K562 (cell line): ENCODE measurements around the gene PPL. TPM values are rescaled to one million over a fixed set of nuclear protein-coding genes. Genes with fewer than 3 reads are reported as not detected.
"Not testable (repeated sequence)": the region's sequence is repeated elsewhere in the genome, so short reads cannot be mapped to it uniquely, and the experiment has no call there.

ENCODE experiments used
- ATAC-seq: fragments of 200-7000 bp; cut with Tn5 transposase; 3 replicates; pipeline ENCODE4 v1.9.1; 2020; ENCODE audit warnings: moderate library complexity
- BruUV-seq: library from RNA; stranded (reverse); fragments of 400-500 nt; replicated peaks from 2 replicates; lab custom pipeline; 2021; lab: Mats Ljungman, UMichigan
- CTCF ChIA-PET: fragments of 300-600 bp; formaldehyde crosslinking; extraction: SDS; loops from one replicate; lab custom pipeline; 2021; ENCODE audit warnings: low intra/inter-chr PET ratio; lab: Yijun Ruan, JAX
- POLR2A ChIA-PET: fragments of 300-600, 350-650 bp; sonication (Branson Sonifier 250); formaldehyde crosslinking; extraction: SDS; loops from one replicate; lab custom pipeline; 2021; ENCODE audit warnings: antibody characterized with exemption, inconsistent platforms; lab: Yijun Ruan, JAX
- DNase-seq, 4 experiments: peaks; one replicate each; pipeline versions ENCODE4 v3.0.0 to v3.0.0-alpha.2; 2011 to 2018; ENCODE audit warnings: low spot score in 3 of 4, mixed read lengths in 3 of 4; ENCODE audit errors: extremely low read depth in 1 of 4
- FAIRE-seq: peaks from 2 replicates; lab custom pipeline; 2011; peaks lifted over from hg19 to GRCh38; lab: Jason Lieb, UNC
- H2AFZ ChIP-seq: 2 replicates; pipeline ENCODE4 v1.6.0; 2011; ENCODE audit warnings: low read depth, low read length, control low read depth, inconsistent platforms
- H3K27ac ChIP-seq: fragments of 200-600 bp; 3 replicates; pipeline ENCODE4 v1.8.0; 2011; ENCODE audit warnings: low read depth, mild to moderate bottlenecking, control low read depth, inconsistent platforms, low read length, moderate library complexity, mixed read lengths; ENCODE audit errors: extremely low read depth
- H3K27me3 ChIP-seq, 2 experiments: fragments of 300-600 bp in 1 of 2; 2 replicates in 1 of 2; 3 replicates in 1 of 2; pipeline versions ENCODE4 v1.6.0 to v1.8.0; 2011; ENCODE audit warnings: inconsistent platforms in 2 of 2, low read length in 2 of 2, mild to moderate bottlenecking in 1 of 2, mixed read lengths in 1 of 2, moderate library complexity in 1 of 2; ENCODE audit not compliant: control insufficient read depth in 2 of 2, insufficient read depth in 2 of 2
- H3K36me3 ChIP-seq: fragments of 300-600 bp; 3 replicates; pipeline ENCODE4 v1.8.0; 2011; ENCODE audit warnings: mild to moderate bottlenecking, low read length, inconsistent platforms; ENCODE audit not compliant: control insufficient read depth, insufficient read depth
- H3K4me1 ChIP-seq, 2 experiments: fragments of 200-600 bp in 1 of 2; replicated peaks in 1 of 2; 2 replicates in 1 of 2; 3 replicates in 1 of 2; pipeline versions ENCODE4 v1.5.1 to v1.8.0; 2011; ENCODE audit warnings: inconsistent platforms in 2 of 2, low read length in 2 of 2, mild to moderate bottlenecking in 1 of 2, mixed read lengths in 1 of 2, moderate library complexity in 1 of 2; ENCODE audit not compliant: control insufficient read depth in 2 of 2, insufficient read depth in 2 of 2
- H3K4me2 ChIP-seq: 2 replicates; pipeline ENCODE4 v1.6.1; 2011; ENCODE audit warnings: low read length, control low read depth, inconsistent platforms, mixed read lengths; ENCODE audit not compliant: insufficient read depth
- H3K4me3 ChIP-seq: fragments of 200-600 bp; sonication (generic), shearing (Covaris generic); 2 replicates; pipeline ENCODE4 v1.5.1; 2016; ENCODE audit warnings: control low read depth, inconsistent platforms
- H3K79me2 ChIP-seq: fragments of 200-600 bp; 3 replicates; pipeline ENCODE4 v1.8.0; 2011; ENCODE audit warnings: low read length, inconsistent platforms; ENCODE audit not compliant: control insufficient read depth, insufficient read depth
- H3K9ac ChIP-seq, 2 experiments: 2 replicates each; pipeline versions ENCODE4 v1.6.0 to v1.6.1; 2011; ENCODE audit warnings: low read depth in 2 of 2, low read length in 2 of 2, control low read depth in 1 of 2, inconsistent platforms in 1 of 2, mild to moderate bottlenecking in 1 of 2, mixed read lengths in 1 of 2; ENCODE audit not compliant: insufficient read depth in 1 of 2
- H3K9me1 ChIP-seq: one replicate; pipeline ENCODE4 v1.6.0; 2011; ENCODE audit warnings: inconsistent platforms, mild to moderate bottlenecking, low read length, moderate library complexity; ENCODE audit not compliant: control insufficient read depth, insufficient read depth
- H3K9me3 ChIP-seq: replicated peaks from 2 replicates; pipeline ENCODE4 v1.5.1; 2011; ENCODE audit warnings: low read depth, low read length, inconsistent platforms; ENCODE audit not compliant: control insufficient read depth, insufficient read depth
- H4K20me1 ChIP-seq: replicated peaks from 2 replicates; pipeline ENCODE4 v1.6.1; 2011; ENCODE audit warnings: low read length, inconsistent platforms, mixed read lengths; ENCODE audit not compliant: control insufficient read depth, insufficient read depth
- STAG1 ChIP-seq: sonication (generic); formaldehyde crosslinking; IDR thresholded peaks from 2 replicates; pipeline ENCODE4 v1.5.0; 2020; ENCODE audit warnings: missing genetic modification reagents, borderline replicate concordance
- ZNF121 ChIP-seq: sonication (generic); formaldehyde crosslinking; conservative IDR thresholded peaks from 2 replicates; pipeline ENCODE4 v1.8.0; 2022; ENCODE audit warnings: missing genetic modification reagents
- ZNF232 ChIP-seq: sonication (generic); formaldehyde crosslinking; IDR thresholded peaks from 2 replicates; pipeline ENCODE4 v1.8.0; 2022; ENCODE audit warnings: mild to moderate bottlenecking, missing genetic modification reagents
- WGBS: fragments of 100-300 bp; shearing (Covaris generic); methylation state at CpG from one replicate; pipeline ENCODE4 v1.1.6; 2016; ENCODE audit warnings: low coverage, mixed read lengths; ENCODE audit not compliant: insufficient coverage; ENCODE audit errors: missing lambda C conversion rate; 5-methylcytosine and 5-hydroxymethylcytosine counted together
- in situ Hi-C: fragments of 300-500 bp; cut with MboI; formaldehyde crosslinking; loops from 4 replicates; pipeline ENCODE4 v1.15.0; 2018; ENCODE audit warnings: inconsistent platforms, mixed read lengths
- intact Hi-C: fragments of 100-400 bp; cut with micrococcal nuclease; formaldehyde crosslinking; loops from 2 replicates; pipeline ENCODE4 v1.14.2; 2022
- polyA plus RNA-seq, 8 experiments: library from polyadenylated mRNA; depleted of rRNA in 4 of 8; stranded (reverse) in 5 of 8; unstranded in 3 of 8; fragments of >200 nt; fragmentation: Nextera tagmentation in 2 of 8; fragmentation: Illumina TruSeq in 1 of 8; extraction: Ambion mirVana in 2 of 8; extraction: Trizol in 1 of 8; gene quantifications; 2 replicates each; pipeline versions ENCODE4 v1.2.1 to v1.2.3, GENCODE V29; 2011 to 2014; ENCODE audit warnings: inconsistent platforms in 1 of 8, missing spikeins in 1 of 8
- total RNA-seq, 7 experiments: library from RNA; depleted of rRNA in 6 of 7; stranded (reverse); fragments of >200 nt in 6 of 7; fragmentation: Illumina TruSeq in 2 of 7; extraction: Trizol in 2 of 7; gene quantifications; 2 replicates each; pipeline versions ENCODE4 v1.2.1 to v1.2.3, GENCODE V29; 2011 to 2021; ENCODE audit warnings: low replicate concordance in 1 of 7
- TF ChIP-seq, protein P1 (sequence below): fragments of 450-650 bp; IDR thresholded peaks from 2 replicates; pipeline ENCODE4 v1.7.1; 2018; ENCODE audit warnings: mild to moderate bottlenecking, low read depth; ENCODE audit not compliant: partially characterized antibody

Gene PPL
- total and polyA plus RNA-seq, 9 of the 15 experiments (the other 6 are each of a cell fraction or from before 2014, with no cell fraction given) = 0.01 to 0.15 (median 0.07) TPM; not detected in 3

DNA sequence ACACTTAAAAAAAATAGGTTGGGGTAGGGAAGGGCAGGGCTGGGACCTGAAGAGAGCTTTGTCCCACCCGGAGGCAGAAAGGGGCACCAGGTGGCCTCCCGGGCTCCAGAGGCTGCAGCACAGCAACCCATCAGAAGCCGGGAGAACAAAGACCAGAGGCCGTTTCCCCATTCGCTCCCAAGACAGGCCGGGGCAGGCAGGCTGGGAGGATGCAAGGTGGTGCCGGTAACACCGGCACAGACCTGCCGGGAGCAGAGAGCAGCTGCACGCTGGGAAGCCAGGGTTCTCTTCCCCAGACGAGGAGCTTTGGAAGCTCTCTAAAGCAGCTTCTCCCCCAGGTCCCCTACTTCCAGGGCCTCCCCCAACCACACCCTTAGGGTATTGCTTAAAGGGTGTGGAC lies 5.6 kb downstream of the PPL start (continued):
- TF ChIP-seq STAG1 (CRISPR knock-in tag) (no peak), ZNF232 (CRISPR knock-in tag) (no peak)
- TF ChIP-seq, protein P1, sequence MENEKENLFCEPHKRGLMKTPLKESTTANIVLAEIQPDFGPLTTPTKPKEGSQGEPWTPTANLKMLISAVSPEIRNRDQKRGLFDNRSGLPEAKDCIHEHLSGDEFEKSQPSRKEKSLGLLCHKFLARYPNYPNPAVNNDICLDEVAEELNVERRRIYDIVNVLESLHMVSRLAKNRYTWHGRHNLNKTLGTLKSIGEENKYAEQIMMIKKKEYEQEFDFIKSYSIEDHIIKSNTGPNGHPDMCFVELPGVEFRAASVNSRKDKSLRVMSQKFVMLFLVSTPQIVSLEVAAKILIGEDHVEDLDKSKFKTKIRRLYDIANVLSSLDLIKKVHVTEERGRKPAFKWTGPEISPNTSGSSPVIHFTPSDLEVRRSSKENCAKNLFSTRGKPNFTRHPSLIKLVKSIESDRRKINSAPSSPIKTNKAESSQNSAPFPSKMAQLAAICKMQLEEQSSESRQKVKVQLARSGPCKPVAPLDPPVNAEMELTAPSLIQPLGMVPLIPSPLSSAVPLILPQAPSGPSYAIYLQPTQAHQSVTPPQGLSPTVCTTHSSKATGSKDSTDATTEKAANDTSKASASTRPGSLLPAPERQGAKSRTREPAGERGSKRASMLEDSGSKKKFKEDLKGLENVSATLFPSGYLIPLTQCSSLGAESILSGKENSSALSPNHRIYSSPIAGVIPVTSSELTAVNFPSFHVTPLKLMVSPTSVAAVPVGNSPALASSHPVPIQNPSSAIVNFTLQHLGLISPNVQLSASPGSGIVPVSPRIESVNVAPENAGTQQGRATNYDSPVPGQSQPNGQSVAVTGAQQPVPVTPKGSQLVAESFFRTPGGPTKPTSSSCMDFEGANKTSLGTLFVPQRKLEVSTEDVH = no peak

DNA sequence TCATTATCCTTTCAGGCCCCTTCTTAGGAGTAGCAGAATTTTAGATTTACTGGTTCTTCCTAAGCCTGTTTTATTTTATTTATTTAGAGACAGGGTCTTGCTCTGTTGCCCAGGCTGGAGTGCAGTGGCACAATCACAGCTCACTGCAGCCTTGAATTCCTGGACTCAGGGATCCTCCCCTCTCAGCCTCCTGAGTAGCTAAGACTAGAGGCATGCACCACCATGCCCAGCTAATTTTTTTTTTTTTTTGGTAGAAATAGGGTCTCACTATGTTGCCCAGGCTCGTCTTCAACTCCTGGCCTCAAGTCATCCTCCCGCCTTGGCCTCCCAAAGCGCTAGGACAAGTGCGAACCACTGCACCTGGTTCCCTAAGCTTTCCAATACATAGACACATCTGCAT lies 7.3 kb downstream of the PPL start:
- H3K9ac ChIP-seq, H3K36me3 ChIP-seq, BruUV-seq, H3K4me1 ChIP-seq, H3K4me2 ChIP-seq, CTCF ChIA-PET, FAIRE-seq, ATAC-seq, H3K4me3 ChIP-seq, H3K9me1 ChIP-seq, H3K79me2 ChIP-seq, DNase-seq, H3K9me3 ChIP-seq, H2AFZ ChIP-seq, H3K27ac ChIP-seq, in situ Hi-C loops: not testable (repeated sequence)
- WGBS = 0% methylated on average over 4 of the region's 4 CpGs
- peak; percentile 76 for TF ChIP-seq ZNF121 (CRISPR knock-in tag)
- intact Hi-C loops = loop anchor here (10.0 kb wide), 1 partner anchor 45 kb away; no protein-coding TSS in a partner anchor
- POLR2A ChIA-PET = interaction anchor here (0.7 to 0.8 kb wide), 2 partner anchors 39 to 40 kb away, joined by 3 read pairs; no protein-coding TSS in a partner anchor
- peaks cover 15% of the 10 kb centered on the region for H4K20me1 ChIP-seq
- H3K27me3 ChIP-seq = peaks cover 49 to 66% of the 10 kb centered on the region in 2 experiments
